GM21447 (cell line): ENCODE measurements around the gene CNOT4.
A peak's percentile ranks its signal among the peaks of the same experiment; 100 is the strongest.
"Not testable (repeated sequence)": the region's sequence is repeated elsewhere in the genome, so short reads cannot be mapped to it uniquely, and the experiment has no call there.

Experiments
- ATAC-seq: cut with Tn5 transposase; IDR thresholded peaks from one replicate; pipeline ENCODE4 v1.9.1; 2021; ENCODE audit not compliant: unreplicated experiment

CNOT4 gene

DNA sequence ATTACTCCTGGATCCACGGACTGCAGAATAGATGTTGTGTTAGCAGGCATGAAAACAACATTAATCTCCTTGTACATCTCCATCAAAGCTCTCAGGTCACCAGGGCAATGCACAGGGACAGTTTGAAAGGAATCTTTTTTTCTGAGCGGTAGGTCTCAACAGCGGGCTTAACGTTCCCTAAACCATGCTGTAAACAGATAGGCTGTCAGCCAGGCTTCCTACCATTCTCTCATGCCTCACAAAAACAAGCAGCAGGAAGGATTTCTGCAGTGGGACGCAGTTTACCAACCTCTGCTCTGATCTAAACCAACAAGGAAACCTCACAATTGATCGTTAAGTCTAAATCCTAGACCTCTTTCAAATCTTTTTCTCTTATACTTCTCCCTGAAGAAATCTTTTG is 50.8 kb downstream of the CNOT4 start:
- ATAC-seq: no peak

DNA sequence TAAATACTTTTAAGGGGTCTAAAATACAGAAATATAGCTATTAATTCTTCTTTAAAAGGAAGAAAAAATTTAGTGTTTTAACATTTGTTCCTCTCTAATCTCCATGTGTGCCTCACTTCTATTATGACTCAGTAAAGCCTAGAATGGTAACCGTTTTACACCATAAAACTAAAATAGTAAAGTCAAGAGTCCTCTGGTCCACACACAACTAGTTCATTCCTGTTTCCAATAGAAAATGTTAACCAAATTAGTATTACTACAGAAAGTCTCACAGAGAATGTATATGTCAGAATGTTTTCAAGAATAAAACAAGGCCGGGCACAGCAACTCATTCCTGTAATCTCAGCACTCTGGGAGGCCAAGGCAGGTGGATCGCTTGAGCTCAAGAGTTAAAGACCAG is 55.8 kb downstream of the CNOT4 start:
- ATAC-seq: no peak

- ATAC-seq: no peak
Observed at GRCh38 chr7:135449436-135449835, 60.5 kb downstream of the CNOT4 start.

DNA sequence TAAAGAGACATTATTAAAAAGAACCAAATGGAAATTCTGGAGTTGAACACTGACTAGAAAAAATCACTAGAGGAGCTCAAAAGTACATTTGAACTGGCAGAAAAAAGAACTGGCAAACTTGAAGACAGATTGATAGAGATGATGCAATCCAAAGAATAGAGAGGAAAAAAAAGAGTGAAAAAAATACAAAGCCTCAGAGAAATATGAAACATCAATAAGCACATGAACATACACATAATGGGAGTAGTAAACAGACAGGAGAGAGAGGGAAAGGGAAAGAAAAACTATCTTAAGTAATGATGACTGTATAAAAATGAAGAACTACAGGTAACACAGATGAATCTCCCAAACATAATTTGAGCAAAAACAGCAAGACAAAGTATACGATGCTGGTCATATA is 61.1 kb downstream of the CNOT4 start:
- ATAC-seq: no peak

- ATAC-seq: no peak
Observed at GRCh38 chr7:135447748-135448147, 62.2 kb downstream of the CNOT4 start.

GRCh38 chr7:135445690-135446089 is 64.2 kb downstream of the CNOT4 start:
- peak; percentile 66 for ATAC-seq

- ATAC-seq: not testable (repeated sequence)
Observed at GRCh38 chr7:135445266-135445665, 64.6 kb downstream of the CNOT4 start.

- ATAC-seq: no peak
Observed at GRCh38 chr7:135441791-135442190, 68.1 kb downstream of the CNOT4 start.

GRCh38 chr7:135434047-135434446 is 75.9 kb downstream of the CNOT4 start:
- ATAC-seq: no peak

DNA sequence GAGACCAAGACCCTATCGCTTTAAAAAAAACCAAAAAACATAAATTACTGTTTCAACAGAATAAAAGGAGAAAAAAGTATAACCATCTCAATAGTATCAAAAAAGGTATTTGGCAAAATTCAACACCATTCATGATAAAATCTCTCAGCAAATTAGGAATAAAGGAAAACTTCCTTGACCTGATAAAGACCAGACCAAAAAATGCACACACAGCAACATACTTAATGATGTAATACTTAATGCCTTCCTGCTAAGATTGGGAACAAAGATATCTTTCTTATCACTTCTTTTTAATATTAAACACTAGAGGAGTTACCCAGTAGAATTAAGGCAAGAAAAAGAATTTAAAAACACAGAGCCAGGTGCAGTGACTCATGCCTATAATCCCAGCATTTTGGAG is 79.3 kb downstream of the CNOT4 start:
- ATAC-seq: no peak

GRCh38 chr7:135428879-135429278 is 81.0 kb downstream of the CNOT4 start:
- ATAC-seq: no peak

- no peak for ATAC-seq
Observed at GRCh38 chr7:135428011-135428410, 81.9 kb downstream of the CNOT4 start.

DNA sequence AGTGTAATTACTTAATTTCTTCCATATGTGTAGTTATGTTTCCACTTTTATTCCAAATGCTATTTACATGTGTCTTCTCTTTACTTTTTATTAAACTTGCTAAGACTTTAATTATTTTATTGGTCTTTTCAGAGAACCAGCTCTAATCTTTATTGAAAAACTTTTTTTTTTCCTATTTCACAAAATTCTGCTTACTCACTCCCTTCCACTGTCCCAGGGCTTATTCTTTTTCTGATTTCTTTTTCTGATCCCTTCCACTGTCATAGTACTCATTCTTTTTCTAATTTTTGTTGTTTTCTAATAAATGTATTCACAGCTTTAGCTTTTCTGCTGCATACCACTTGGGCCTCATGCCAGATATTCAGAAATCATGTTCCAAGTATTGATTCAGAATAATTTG is 82.7 kb downstream of the CNOT4 start:
- ATAC-seq: no peak

- no peak for ATAC-seq
Observed at GRCh38 chr7:135425036-135425435, 84.9 kb downstream of the CNOT4 start.

DNA sequence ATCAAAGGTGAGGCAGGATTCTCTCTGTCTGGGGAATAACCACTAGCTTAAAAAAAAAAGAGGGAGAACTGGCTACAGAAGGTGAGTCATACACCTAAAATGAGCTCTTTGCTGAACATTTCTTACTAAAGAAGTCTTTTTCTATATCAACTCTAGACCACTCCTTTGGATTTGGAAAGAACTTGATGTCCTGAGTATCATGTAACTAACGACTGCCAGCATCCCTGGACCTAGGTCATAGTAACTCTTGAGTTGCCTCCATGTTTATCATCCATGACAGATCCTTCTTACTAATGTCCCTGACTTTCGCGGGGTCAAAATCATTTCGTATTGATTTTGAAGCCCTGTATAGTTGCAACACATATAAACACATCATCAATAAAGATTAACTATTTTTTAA is 89.1 kb downstream of the CNOT4 start:
- no peak for ATAC-seq

DNA sequence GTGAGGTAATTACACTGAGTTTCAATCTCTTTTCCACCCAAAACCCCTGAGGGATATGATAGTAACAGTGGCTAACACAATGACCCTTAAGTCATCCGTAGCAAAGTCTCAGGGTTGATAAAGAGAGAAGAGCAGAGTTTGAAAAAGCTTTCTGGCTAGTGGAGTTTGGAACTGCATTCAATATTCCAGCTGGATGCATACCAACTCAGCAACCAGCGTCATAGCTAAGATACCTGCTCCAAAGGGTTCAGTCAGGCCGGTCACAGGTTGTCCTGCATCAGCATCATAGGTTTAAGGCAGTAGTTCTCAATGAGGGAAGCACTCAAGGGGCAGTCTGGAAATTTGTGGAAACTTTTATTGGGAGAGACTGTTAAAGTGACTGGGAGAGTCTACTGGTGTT is 93.5 kb downstream of the CNOT4 start:
- no peak for ATAC-seq

GRCh38 chr7:135414850-135415439 is 95.0 kb downstream of the CNOT4 start:
- no peak for ATAC-seq

DNA sequence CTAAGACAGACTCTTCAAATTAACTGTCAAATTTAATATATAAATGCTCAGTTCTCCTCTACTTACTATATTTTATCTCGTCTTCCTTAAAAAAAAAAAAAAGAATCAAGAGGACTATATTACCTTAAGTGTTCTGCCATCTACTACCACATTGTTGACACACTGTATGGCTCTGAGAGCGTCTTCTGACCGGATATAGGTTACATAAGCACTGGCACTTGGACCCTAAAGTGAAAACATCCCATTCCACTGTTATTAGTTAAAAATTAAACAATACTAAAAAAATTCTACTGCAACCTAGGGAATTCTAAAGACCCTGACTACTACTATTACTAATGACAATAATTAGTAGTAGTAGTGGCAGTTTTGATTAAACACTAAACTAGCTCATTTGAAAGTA is 95.7 kb downstream of the CNOT4 start:
- ATAC-seq: no peak

DNA sequence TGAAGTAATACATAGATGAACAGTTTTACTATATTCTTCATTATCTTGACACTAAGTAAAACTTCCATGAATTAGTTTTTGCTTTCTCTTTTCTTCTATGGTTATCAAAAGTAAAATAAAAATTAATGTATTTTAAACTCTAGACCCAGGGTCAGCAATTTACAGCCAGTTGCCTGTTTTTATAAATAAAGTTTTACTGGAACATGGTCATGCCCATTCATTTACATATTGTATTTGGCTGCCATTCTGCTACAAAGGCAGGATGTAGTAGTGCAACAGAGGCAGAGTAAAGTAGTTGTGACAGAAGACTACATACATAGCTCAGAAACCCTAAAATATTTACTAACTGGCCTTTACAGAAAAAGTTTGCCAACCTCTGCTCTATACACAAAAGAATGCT is 98.8 kb downstream of the CNOT4 start:
- no peak for ATAC-seq

DNA sequence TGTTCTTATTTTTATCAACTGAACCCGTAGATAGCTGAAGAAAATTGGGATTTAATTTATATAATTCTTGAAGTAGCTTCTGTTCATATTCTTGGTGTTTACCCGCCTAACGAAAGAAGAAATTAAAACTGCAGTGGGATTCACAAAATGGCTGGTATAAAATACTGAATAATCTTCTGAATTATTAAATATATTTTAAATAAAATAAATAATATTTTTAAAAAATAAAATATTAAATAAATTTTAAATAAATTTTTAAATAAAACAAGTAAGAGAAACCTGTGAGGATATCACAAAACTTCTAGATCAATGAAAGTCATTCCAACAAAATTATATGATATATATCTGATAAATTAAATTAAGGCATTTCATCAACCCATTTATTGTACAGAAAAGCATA is 99.4 kb downstream of the CNOT4 start:
- ATAC-seq: no peak

GRCh38 chr7:135409845-135410542 is 99.9 kb downstream of the CNOT4 start:
- ATAC-seq: no peak

DNA sequence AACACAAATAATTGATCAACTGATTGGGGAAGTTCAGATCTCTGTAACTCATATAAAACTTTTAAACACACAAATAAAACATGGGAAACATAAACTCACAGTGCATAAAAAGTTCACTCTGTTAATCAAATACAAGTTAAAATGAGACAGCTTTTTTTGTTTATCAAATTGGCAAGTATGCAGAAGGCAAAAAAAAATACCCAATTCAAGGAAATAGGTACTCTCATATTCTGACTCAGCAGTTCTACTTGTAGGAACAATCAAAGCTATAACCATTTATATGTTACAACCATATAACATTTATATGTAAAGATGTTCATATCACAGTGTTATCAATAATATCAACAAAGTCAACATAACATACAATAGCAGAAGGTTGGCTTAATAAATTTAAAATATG is 102.0 kb downstream of the CNOT4 start:
- ATAC-seq: no peak

DNA sequence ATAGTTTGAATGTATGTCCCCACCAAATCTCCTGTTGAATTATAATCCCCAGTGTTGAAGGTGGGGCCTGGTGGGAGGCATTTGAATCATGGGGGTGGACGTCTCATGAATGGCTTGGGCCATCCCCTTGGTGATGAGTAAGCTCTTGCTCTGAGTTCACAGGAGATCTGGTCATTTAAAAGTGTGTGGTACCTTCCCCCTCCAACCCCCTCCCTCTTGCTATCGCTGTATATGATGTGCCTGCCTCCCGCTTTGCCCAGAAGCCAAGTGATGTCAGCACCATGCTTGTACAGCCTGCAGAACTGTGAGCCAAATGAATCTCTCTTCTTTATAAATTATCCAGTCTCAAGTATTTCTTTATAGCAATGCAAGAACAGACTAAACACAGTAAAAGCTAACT is 103.0 kb downstream of the CNOT4 start:
- no peak for ATAC-seq
